M059J (cell line): ENCODE measurements around the gene RNASET2. TPM values are rescaled to one million over a fixed set of nuclear protein-coding genes. Genes with fewer than 3 reads are reported as not detected.
"Not testable (repeated sequence)": the region's sequence is repeated elsewhere in the genome, so short reads cannot be mapped to it uniquely, and the experiment has no call there.

Experiments used
- DNase-seq: peaks from one replicate; pipeline ENCODE4 v3.0.0-alpha.2; 2012; ENCODE audit warnings: low read depth
- total RNA-seq: library from RNA; depleted of rRNA; stranded (reverse); fragments of >200 nt; shearing (Covaris generic); gene quantifications from 2 replicates; pipeline ENCODE4 v1.2.3, GENCODE V29; 2014; rRNA removed

Gene RNASET2
- total RNA-seq, 1 experiment from 2014 or later = 31.7 TPM

DNA sequence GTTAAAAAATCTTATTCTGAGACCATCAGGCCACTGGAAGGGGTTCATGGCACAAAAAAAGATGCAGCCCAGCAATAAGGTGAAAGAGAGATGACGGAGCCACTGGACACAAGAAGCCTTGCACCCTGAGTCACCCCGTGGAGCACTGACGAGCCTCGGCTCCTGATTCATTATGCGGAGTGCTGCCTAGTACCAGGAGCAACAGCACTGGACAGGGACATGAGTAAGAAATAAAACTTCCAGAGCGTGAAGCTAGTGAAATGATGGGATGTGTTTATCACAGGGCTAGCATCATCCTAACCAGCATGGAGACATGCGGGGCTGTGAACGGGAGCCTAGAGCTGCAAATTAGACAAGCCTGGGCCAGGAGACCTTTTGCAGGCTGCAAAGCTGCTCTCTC is 53.3 kb downstream of the RNASET2 start:
- no peak for DNase-seq

GRCh38 chr6:166902211-166902755 is 54.1 kb downstream of the RNASET2 start:
- DNase-seq = no peak

DNA sequence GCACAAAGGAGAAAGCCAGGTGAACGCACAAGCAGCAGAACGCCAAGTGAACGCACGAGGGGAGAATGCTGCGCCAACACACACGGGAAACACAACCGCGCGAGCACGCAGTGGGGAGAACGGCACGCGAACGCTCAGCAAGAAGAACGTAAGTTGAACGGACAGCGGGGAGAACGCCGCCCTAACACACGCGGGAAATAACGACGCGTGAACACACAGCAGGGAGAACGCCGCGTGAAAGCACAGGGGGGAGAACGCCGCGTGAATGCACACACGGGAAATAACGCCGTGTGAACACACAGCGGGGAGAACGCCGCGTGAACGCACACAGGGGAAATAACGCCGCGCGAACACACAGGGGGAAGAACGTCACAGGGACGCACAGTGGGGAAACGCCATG is 54.7 kb downstream of the RNASET2 start:
- no peak for DNase-seq

DNA sequence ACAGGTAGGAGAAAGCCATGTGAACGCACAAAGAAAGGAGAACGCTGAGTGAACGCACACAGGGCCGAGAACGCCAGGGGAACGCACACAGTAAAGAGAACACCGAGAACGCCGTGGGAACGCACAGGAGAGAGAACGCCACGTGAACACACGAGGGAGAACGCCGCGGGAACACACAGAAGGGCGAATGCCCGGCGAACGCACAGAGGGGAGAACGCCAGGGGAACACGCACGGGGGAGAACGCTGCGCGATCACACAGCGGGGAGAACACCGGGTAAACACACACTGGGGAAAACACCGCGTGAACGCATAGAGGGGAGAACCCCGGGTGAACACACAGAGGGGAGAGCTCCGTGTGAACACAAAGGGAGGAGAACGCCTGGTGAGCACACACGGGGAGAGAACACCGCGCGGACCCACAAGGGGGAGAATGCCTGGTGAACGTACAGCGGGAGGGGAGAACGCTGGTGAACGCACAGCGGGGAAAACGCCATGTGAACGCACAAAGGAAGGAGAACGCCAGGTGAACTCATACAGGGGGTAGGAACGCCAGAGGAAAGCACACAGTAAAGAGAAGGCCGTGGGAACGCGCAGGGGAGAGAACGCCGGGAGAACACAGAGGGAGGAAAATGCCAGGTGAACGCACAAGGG is 55.3 kb downstream of the RNASET2 start:
- DNase-seq = no peak

DNA sequence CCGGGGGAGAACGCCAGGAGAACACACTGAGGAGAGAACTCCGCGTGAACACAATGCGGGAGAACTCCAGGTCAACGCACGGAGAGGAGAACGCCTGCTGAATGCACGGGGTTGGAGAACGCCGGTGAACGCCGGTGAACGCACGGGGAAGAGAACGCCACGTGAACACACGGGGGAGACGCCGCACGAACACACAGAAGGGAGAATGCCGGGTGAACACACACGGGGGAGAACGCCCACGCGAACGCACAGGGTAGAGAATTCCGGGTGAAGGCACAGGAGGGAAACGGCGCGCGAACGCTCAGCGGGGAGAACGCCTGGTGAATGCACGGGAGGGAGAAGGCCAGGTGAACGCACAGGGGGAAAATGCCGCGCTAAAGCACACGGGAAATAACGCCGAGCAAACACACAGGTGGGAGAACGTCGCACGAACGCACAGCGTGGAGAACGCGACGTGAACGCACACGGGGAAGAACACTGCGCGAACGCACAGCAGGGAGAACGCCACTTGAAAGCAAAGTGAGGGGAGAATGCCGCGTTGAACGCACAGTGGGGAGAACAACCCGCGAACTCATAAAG is 56.1 kb downstream of the RNASET2 start:
- no peak for DNase-seq

GRCh38 chr6:166898910-166899309 is 57.4 kb downstream of the RNASET2 start:
- no peak for DNase-seq

GRCh38 chr6:166894614-166895013 is 61.7 kb downstream of the RNASET2 start:
- DNase-seq = not testable (repeated sequence)

DNA sequence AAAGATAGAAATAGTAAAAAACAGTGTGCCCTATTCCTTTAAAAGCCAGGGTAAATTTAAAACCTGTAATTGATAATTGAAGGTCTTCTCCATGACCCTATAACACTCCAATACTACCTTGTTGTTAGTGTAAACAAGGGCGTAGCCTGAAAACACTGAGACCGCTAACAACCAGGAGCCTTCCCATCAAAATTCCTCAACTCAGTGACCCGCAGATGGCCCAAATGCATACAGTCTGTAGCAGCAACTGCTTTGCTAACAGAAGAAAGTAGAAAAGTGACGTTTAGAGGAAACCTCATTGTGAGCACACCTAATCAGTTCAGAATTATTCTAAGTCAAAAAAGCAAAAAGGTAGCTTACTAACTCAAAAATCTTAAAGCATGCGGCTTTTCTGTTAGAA is 63.9 kb downstream of the RNASET2 start:
- DNase-seq = not testable (repeated sequence)

- DNase-seq = not testable (repeated sequence)
These were observed 69.6 kb downstream of the RNASET2 start for GRCh38 chr6:166886773-166887172.

- not testable (repeated sequence) for DNase-seq
These were observed 71.4 kb downstream of the RNASET2 start for GRCh38 chr6:166884958-166885357.

GRCh38 chr6:166879594-166879993 is 76.8 kb downstream of the RNASET2 start:
- DNase-seq = no peak

Other genes starting within 250 kb of the RNASET2 start
- 30.8 and 37.2 TPM in 2 replicates for gene CEP43, start 42.8 kb upstream of the RNASET2 start, total RNA-seq
- 0.57 TPM in 1 of 2 replicates, not detected in the other for gene CCR6, start 166.5 kb upstream of the RNASET2 start, total RNA-seq
- gene GPR31, start 201.4 kb upstream of the RNASET2 start, total RNA-seq = not detected in 2 replicates